ENCODE measurements around the gene LHCGR. TPM values are rescaled to one million over a fixed set of nuclear protein-coding genes. Genes with fewer than 3 reads are reported as not detected.

The LHCGR gene
- polyA plus RNA-seq, 1 donor from 2014 or later: not detected

GRCh38 chr2:48715956-48716355 lies 39.6 kb downstream of the LHCGR start:
- no peak overlapping the region for H3K9ac ChIP-seq (ENCODE audit: low read length)
- TF ChIP-seq CTCF (IDR thresholded peaks at IDR 0.05; ENCODE audit: poor library complexity, severe bottlenecking): no peak
- no peak for TF ChIP-seq EP300 (conservative IDR thresholded peaks at IDR 0.05; ENCODE audit: poor library complexity, severe bottlenecking)
- no peak for TF ChIP-seq SMC3 (conservative IDR thresholded peaks at IDR 0.05; ENCODE audit: poor library complexity)
- no peak for TF ChIP-seq TAF1 (IDR thresholded peaks at IDR 0.05; ENCODE audit: low read depth)
- no peak for TF ChIP-seq EZH2 (IDR thresholded peaks at IDR 0.05; ENCODE audit: borderline replicate concordance, insufficient read depth, low read length, poor library complexity, severe bottlenecking)

GRCh38 chr2:48715042-48715899 lies 40.3 kb downstream of the LHCGR start:
- Histone ChIP-seq H3K27me3 (ENCODE audit: insufficient read depth, low read depth, low read length) (no peaks in the 10 kb centered on the region), H2AFZ (ENCODE audit: low read depth, low read length) (no peak overlapping the region), H3K9ac (ENCODE audit: low read length) (no peak overlapping the region), H3K27ac (ENCODE audit: low read length) (no peak overlapping the region), H4K20me1 (ENCODE audit: insufficient read depth) (no peaks in the 10 kb centered on the region), H3K4me2 (ENCODE audit: low read length) (no peak overlapping the region), H3F3A (ENCODE audit: insufficient read depth, low read length, poor library complexity, severe bottlenecking) (no peaks in the 10 kb centered on the region), H3K36me3 (ENCODE audit: insufficient read depth, low read length) (no peaks in the 10 kb centered on the region), H3K9me3 (ENCODE audit: low read length) (no peaks in the 10 kb centered on the region), H3K79me2 (replicated peaks; ENCODE audit: insufficient read depth, low read length) (no peaks in the 10 kb centered on the region), H3K4me3 (ENCODE audit: low read length) (no peak overlapping the region), H3K9me2 (ENCODE audit: insufficient read depth, low read length) (no peaks in the 10 kb centered on the region)
- TF ChIP-seq REST (IDR thresholded peaks at IDR 0.05; ENCODE audit: borderline replicate concordance) (no peak), CTCF (IDR thresholded peaks at IDR 0.05; ENCODE audit: poor library complexity, severe bottlenecking) (no peak), SMC3 (conservative IDR thresholded peaks at IDR 0.05; ENCODE audit: poor library complexity) (no peak), RAD21 (conservative IDR thresholded peaks at IDR 0.05) (no peak), MXI1 (conservative IDR thresholded peaks at IDR 0.05; ENCODE audit: poor library complexity, severe bottlenecking) (no peak), EZH2 (IDR thresholded peaks at IDR 0.05; ENCODE audit: borderline replicate concordance, insufficient read depth, low read length, poor library complexity, severe bottlenecking) (no peak), EP300 (conservative IDR thresholded peaks at IDR 0.05; ENCODE audit: poor library complexity, severe bottlenecking) (no peak), TAF1 (IDR thresholded peaks at IDR 0.05; ENCODE audit: low read depth) (no peak), POLR2AphosphoS5 (IDR thresholded peaks at IDR 0.05) (no peak)

More at GRCh38 chr2:48715956-48716355, 39.6 kb downstream of the LHCGR start:
- Histone ChIP-seq H3K79me2 (replicated peaks; ENCODE audit: insufficient read depth, low read length) (no peaks in the 10 kb centered on the region), H3F3A (ENCODE audit: insufficient read depth, low read length, poor library complexity, severe bottlenecking) (no peaks in the 10 kb centered on the region), H2AFZ (ENCODE audit: low read depth, low read length) (no peak overlapping the region), H3K27ac (ENCODE audit: low read length) (no peak overlapping the region), H4K20me1 (ENCODE audit: insufficient read depth) (no peaks in the 10 kb centered on the region), H3K9me2 (ENCODE audit: insufficient read depth, low read length) (no peaks in the 10 kb centered on the region), H3K4me3 (ENCODE audit: low read length) (no peak overlapping the region), H3K9me3 (ENCODE audit: low read length) (no peaks in the 10 kb centered on the region), H3K4me2 (ENCODE audit: low read length) (no peak overlapping the region), H3K27me3 (ENCODE audit: insufficient read depth, low read depth, low read length) (no peaks in the 10 kb centered on the region), H3K36me3 (ENCODE audit: insufficient read depth, low read length) (no peaks in the 10 kb centered on the region)

Measured in neural cell (in vitro differentiated cells).